Measurements from ENCODE around the gene TMEM98.
"Not testable (repeated sequence)": the region's sequence is repeated elsewhere in the genome, so short reads cannot be mapped to it uniquely, and the experiment has no call there.

TMEM98 gene

GRCh38 chr17:32927724-32928585, at the start of gene TMEM98:
Gene TMEM98, plus strand, starts transcription at chr17:32928153. Its CDS starts 3,376 bp downstream, at chr17:32931529.
- peak; percentile 65 to 67 for DNase-seq
- TF ChIP-seq POLR2A (IDR thresholded peaks at IDR 0.05; ENCODE audit: low read length) (no peak), GATA1 (IDR thresholded peaks at IDR 0.05; ENCODE audit: low read depth, low read length) (no peak)

- no peak for DNase-seq
- TF ChIP-seq POLR2A (IDR thresholded peaks at IDR 0.05; ENCODE audit: low read length) = peak; percentile 23
- no peak for TF ChIP-seq GATA1 (IDR thresholded peaks at IDR 0.05; ENCODE audit: low read depth, low read length)
Measured at GRCh38 chr17:32878211-32878610, 49.7 kb upstream of the TMEM98 start.

GRCh38 chr17:32879134-32879533, 48.8 kb upstream of the TMEM98 start:
- TF ChIP-seq GATA1 (IDR thresholded peaks at IDR 0.05; ENCODE audit: low read depth, low read length) = no peak
- TF ChIP-seq POLR2A (IDR thresholded peaks at IDR 0.05; ENCODE audit: low read length) = no peak
- no peak for DNase-seq

GRCh38 chr17:32880671-32881453, 47.1 kb upstream of the TMEM98 start:
- DNase-seq = no peak

GRCh38 chr17:32882029-32882428, 45.9 kb upstream of the TMEM98 start:
- TF ChIP-seq GATA1 (IDR thresholded peaks at IDR 0.05; ENCODE audit: low read depth, low read length) (no peak), POLR2A (IDR thresholded peaks at IDR 0.05; ENCODE audit: low read length) (no peak)
- peak; percentile 34 to 39 for DNase-seq

More at GRCh38 chr17:32880671-32881453, 47.1 kb upstream of the TMEM98 start:
- TF ChIP-seq POLR2A (IDR thresholded peaks at IDR 0.05; ENCODE audit: low read length) = no peak
- no peak for TF ChIP-seq GATA1 (IDR thresholded peaks at IDR 0.05; ENCODE audit: low read depth, low read length)

GRCh38 chr17:32882734-32883133, 45.2 kb upstream of the TMEM98 start:
- TF ChIP-seq GATA1 (IDR thresholded peaks at IDR 0.05; ENCODE audit: low read depth, low read length) (no peak), POLR2A (IDR thresholded peaks at IDR 0.05; ENCODE audit: low read length) (no peak)
- DNase-seq = peak in 1 of 2 experiments; percentile 27

GRCh38 chr17:32886951-32887350, 41.0 kb upstream of the TMEM98 start:
- not testable (repeated sequence) for DNase-seq

- not testable (repeated sequence) for DNase-seq
Measured at GRCh38 chr17:32887410-32887809, 40.5 kb upstream of the TMEM98 start.

GRCh38 chr17:32894245-32894644, 33.7 kb upstream of the TMEM98 start:
- TF ChIP-seq POLR2A (IDR thresholded peaks at IDR 0.05; ENCODE audit: low read length) (peak; percentile 53), GATA1 (IDR thresholded peaks at IDR 0.05; ENCODE audit: low read depth, low read length) (no peak)
- DNase-seq = peak; percentile 54 to 70

- DNase-seq = peak; percentile 79 to 81
- TF ChIP-seq POLR2A (IDR thresholded peaks at IDR 0.05; ENCODE audit: low read length) (no peak), GATA1 (IDR thresholded peaks at IDR 0.05; ENCODE audit: low read depth, low read length) (no peak)
Measured at GRCh38 chr17:32896647-32897258, 31.2 kb upstream of the TMEM98 start.

- TF ChIP-seq POLR2A (IDR thresholded peaks at IDR 0.05; ENCODE audit: low read length) = no peak
- no peak for TF ChIP-seq GATA1 (IDR thresholded peaks at IDR 0.05; ENCODE audit: low read depth, low read length)
- DNase-seq = peak; percentile 19 to 29
Measured at GRCh38 chr17:32899236-32900013, 28.5 kb upstream of the TMEM98 start.

- TF ChIP-seq POLR2A (IDR thresholded peaks at IDR 0.05; ENCODE audit: low read length) (no peak), GATA1 (IDR thresholded peaks at IDR 0.05; ENCODE audit: low read depth, low read length) (no peak)
- no peak for DNase-seq
Measured at GRCh38 chr17:32901743-32902142, 26.2 kb upstream of the TMEM98 start.
